PC-3 (cell line): Measurements from ENCODE around the gene FST. TPM values are rescaled to one million over a fixed set of nuclear protein-coding genes. Genes with fewer than 3 reads are reported as not detected.

Experiments used
- ATAC-seq: fragments of 200-7000 bp; cut with Tn5 transposase; 2 replicates; pipeline ENCODE4 v1.9.1; 2020; ENCODE audit warnings: mild to moderate bottlenecking, moderate library complexity
- BruUV-seq: library from RNA; stranded (reverse); fragments of 400-500 nt; replicated peaks from 2 replicates; lab custom pipeline; 2021; lab: Mats Ljungman, UMichigan
- CTCF ChIA-PET: fragments of 300-600 bp; sonication (Branson Sonifier 250); formaldehyde crosslinking; loops from one replicate; lab custom pipeline; 2022; ENCODE audit warnings: antibody characterized with exemption; lab: Charles Lee
- POLR2A ChIA-PET: fragments of 300-600 bp; sonication (Branson Sonifier 250); formaldehyde crosslinking; loops from one replicate; lab custom pipeline; 2022; ENCODE audit warnings: antibody characterized with exemption; ENCODE audit not compliant: unreplicated experiment; lab: Charles Lee
- DNase-seq: peaks from one replicate; pipeline ENCODE4 v3.0.0-alpha.2; 2015
- H2AFZ ChIP-seq: fragments of 300-600 bp; sonication (generic); 2 replicates; pipeline ENCODE4 v1.6.0; 2016; ENCODE audit warnings: antibody characterized with exemption, low read length
- H3F3A ChIP-seq: fragments of 300-600 bp; sonication (generic); one replicate; pipeline ENCODE4 v1.6.0; 2017; ENCODE audit warnings: antibody characterized with exemption, low read length, control low read depth, mild to moderate bottlenecking; ENCODE audit not compliant: unreplicated experiment
- H3K27ac ChIP-seq: fragments of 300-600 bp; sonication (generic); 2 replicates; pipeline ENCODE4 v1.5.1; 2016; ENCODE audit warnings: mild to moderate bottlenecking, low read length
- H3K27me3 ChIP-seq: fragments of 300-600 bp; sonication (generic); 2 replicates; pipeline ENCODE4 v1.6.1; 2016; ENCODE audit warnings: low read length, mixed read lengths
- H3K36me3 ChIP-seq: fragments of 300-600 bp; sonication (generic); 2 replicates; pipeline ENCODE4 v1.6.1; 2016; ENCODE audit warnings: low read depth, mixed run types, low read length, mixed read lengths
- H3K4me1 ChIP-seq: fragments of 300-600 bp; sonication (generic); 2 replicates; pipeline ENCODE4 v1.5.1; 2016; ENCODE audit warnings: low read length; ENCODE audit not compliant: insufficient read depth
- H3K4me2 ChIP-seq: fragments of 300-600 bp; sonication (generic); 2 replicates; pipeline ENCODE4 v1.6.0; 2016; ENCODE audit warnings: low read length
- H3K4me3 ChIP-seq: fragments of 300-600 bp; sonication (generic); 2 replicates; pipeline ENCODE4 v1.5.1; 2016; ENCODE audit warnings: mild to moderate bottlenecking, low read length, mixed read lengths
- H3K79me2 ChIP-seq: fragments of 300-600 bp; sonication (generic); 2 replicates; pipeline ENCODE4 v1.6.1; 2017; ENCODE audit warnings: low read length, mixed read lengths
- H3K9ac ChIP-seq: fragments of 300-600 bp; sonication (generic); 2 replicates; pipeline ENCODE4 v1.6.0; 2016; ENCODE audit warnings: mild to moderate bottlenecking, low read length
- H3K9me2 ChIP-seq: fragments of 300-600 bp; sonication (generic); replicated peaks from 2 replicates; pipeline ENCODE4 v1.6.1; 2016; ENCODE audit warnings: mixed run types, low read length, mixed read lengths
- H3K9me3 ChIP-seq: fragments of 300-600 bp; sonication (generic); 2 replicates; pipeline ENCODE4 v1.6.1; 2016; ENCODE audit warnings: low read length, mixed read lengths
- H4K20me1 ChIP-seq: fragments of 300-600 bp; sonication (generic); 2 replicates; pipeline ENCODE4 v1.6.1; 2016; ENCODE audit warnings: low read length, mixed read lengths
- EZH2 ChIP-seq: fragments of 300-600 bp; sonication (generic); IDR thresholded peaks from one replicate; pipeline ENCODE4 v1.6.1; 2017; ENCODE audit warnings: antibody characterized with exemption, mild to moderate bottlenecking, low read length; ENCODE audit not compliant: unreplicated experiment
- EZH2phosphoT487 ChIP-seq: fragments of 300-600 bp; sonication (generic); IDR thresholded peaks from 2 replicates; pipeline ENCODE4 v1.6.1; 2018; ENCODE audit warnings: mild to moderate bottlenecking, antibody characterized with exemption, low read length, borderline replicate concordance
- intact Hi-C: fragments of 100-400 bp; cut with micrococcal nuclease; formaldehyde crosslinking; loops from 2 replicates; pipeline ENCODE4 v1.9.0; 2023
- total RNA-seq: library from RNA; depleted of rRNA; stranded (reverse); fragments of >200 nt; gene quantifications from 2 replicates; pipeline ENCODE4 v1.2.3, GENCODE V29; 2014
- TF ChIP-seq, protein P1 (sequence below): fragments of 300-600 bp; sonication (generic); conservative IDR thresholded peaks from 2 replicates; pipeline ENCODE4 v1.5.1; 2017; ENCODE audit warnings: antibody characterized with exemption, low read depth, mild to moderate bottlenecking, low read length

FST gene
- total RNA-seq, 1 experiment from 2014 or later = 403 TPM

DNA sequence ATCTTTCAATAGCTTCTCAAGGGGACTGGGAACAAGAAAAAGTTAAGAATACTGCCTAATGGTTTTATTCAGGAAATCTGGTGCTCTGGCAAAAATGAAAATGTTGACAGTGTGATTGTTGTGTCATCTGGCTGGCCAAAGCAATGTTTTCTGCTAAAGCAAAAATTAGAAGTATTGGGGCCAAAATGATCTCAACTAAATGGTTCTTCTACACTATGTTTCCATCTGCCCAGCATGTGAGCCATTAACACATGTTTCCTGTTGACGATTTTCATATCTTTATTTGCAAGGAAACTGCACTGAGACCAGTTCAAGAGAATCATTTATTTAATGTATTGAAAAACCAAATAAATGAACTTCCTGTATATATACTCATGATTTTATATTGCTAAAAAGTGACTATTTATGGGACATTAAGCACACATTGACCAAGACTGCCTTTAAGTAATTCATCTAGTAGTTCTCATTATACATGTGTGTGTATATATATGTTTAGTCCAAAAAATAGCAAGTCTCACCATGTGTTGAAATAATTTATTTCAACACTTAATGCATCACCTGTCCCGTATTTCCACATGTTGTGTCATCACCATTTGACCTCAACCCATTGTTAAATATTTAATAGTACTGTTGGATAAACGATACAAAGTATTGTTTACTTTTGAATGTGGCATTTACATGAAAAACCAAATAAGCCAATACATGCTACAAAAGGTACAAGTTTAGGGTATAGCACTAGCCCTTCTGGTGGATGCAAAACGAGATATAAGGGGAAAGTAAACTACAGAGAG, 7.5 kb upstream of the FST start:
- Histone ChIP-seq H3K4me3 (no peak overlapping the region), H2AFZ (no peak overlapping the region), H3K27me3 (no peaks in the 10 kb centered on the region), H3K4me1 (peaks cover 70% of the 10 kb centered on the region), H3K27ac (0 out of 2 replicates have a peak overlapping the region, but pooled peaks have one; percentile 16), H3F3A (peaks cover 9% of the 10 kb centered on the region), H3K4me2 (no peak overlapping the region), H3K79me2 (no peaks in the 10 kb centered on the region), H3K36me3 (no peaks in the 10 kb centered on the region), H4K20me1 (no peaks in the 10 kb centered on the region), H3K9me2 (no peaks in the 10 kb centered on the region), H3K9ac (no peak overlapping the region), H3K9me3 (no peaks in the 10 kb centered on the region)
- DNase-seq = no peak
- intact Hi-C loops = no loop called here
- no TSS peak for BruUV-seq
- CTCF ChIA-PET = no interaction called here
- POLR2A ChIA-PET = no interaction called here
- TF ChIP-seq EZH2phosphoT487 (no peak), EZH2 (no peak)
- TF ChIP-seq, protein P1, sequence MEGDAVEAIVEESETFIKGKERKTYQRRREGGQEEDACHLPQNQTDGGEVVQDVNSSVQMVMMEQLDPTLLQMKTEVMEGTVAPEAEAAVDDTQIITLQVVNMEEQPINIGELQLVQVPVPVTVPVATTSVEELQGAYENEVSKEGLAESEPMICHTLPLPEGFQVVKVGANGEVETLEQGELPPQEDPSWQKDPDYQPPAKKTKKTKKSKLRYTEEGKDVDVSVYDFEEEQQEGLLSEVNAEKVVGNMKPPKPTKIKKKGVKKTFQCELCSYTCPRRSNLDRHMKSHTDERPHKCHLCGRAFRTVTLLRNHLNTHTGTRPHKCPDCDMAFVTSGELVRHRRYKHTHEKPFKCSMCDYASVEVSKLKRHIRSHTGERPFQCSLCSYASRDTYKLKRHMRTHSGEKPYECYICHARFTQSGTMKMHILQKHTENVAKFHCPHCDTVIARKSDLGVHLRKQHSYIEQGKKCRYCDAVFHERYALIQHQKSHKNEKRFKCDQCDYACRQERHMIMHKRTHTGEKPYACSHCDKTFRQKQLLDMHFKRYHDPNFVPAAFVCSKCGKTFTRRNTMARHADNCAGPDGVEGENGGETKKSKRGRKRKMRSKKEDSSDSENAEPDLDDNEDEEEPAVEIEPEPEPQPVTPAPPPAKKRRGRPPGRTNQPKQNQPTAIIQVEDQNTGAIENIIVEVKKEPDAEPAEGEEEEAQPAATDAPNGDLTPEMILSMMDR = no peak
- no peak for ATAC-seq

DNA sequence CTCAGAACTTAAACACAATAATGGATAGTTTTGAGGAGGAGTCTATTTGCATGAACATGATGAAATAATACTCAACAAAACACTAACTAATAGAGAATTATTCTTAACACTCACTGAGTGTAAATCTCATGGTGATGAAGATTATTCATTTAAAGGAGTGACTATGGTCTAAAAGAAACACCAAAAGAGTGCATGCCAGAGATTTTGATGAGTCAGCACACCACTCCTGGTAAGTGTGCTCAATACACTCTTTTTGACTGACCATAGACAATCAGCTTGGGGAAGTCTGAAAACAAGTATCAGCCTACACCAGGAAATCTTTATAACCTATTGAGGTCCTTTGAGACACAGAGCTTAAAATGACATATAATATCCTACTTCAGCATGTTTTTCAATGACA, 6.8 kb upstream of the FST start:
- H3F3A ChIP-seq = peaks cover 9% of the 10 kb centered on the region
- H3K27ac ChIP-seq = no peak overlapping the region
- POLR2A ChIA-PET = no interaction called here
- CTCF ChIA-PET = no interaction called here
- intact Hi-C loops = no loop called here
- H3K9me2 ChIP-seq = no peaks in the 10 kb centered on the region
- H3K9me3 ChIP-seq = no peaks in the 10 kb centered on the region
- no peak overlapping the region for H3K4me2 ChIP-seq
- peaks cover 74% of the 10 kb centered on the region for H3K4me1 ChIP-seq
- H3K4me3 ChIP-seq = no peak overlapping the region
- H2AFZ ChIP-seq = no peak overlapping the region
- ATAC-seq (no peak), DNase-seq (no peak)
- no peaks in the 10 kb centered on the region for H3K27me3 ChIP-seq
- H3K36me3 ChIP-seq = no peaks in the 10 kb centered on the region
- no peak overlapping the region for H3K9ac ChIP-seq
- H4K20me1 ChIP-seq = no peaks in the 10 kb centered on the region
- no TSS peak for BruUV-seq
- H3K79me2 ChIP-seq = no peaks in the 10 kb centered on the region
- TF ChIP-seq EZH2phosphoT487 (no peak), EZH2 (no peak)
- TF ChIP-seq, protein P1 = no peak

DNA sequence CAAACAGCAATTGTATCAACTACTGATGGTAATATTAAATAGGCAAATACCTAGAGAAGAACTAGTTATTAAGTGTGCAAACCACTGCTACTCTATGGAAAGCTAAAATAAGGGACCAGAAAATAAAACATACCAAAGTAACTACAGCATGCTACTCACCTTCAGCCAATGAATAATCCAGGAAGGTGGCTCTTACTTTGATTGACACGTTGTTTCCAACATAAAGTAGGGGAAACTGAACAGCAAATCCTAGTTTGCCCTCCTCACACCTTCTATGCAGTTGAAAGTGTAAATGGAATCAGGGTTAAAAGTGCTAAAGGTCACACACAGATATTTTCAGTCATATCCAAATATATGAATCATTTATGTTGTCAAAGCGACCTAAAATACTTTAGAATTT, 5.1 kb upstream of the FST start:
- no peak for TF ChIP-seq EZH2
- TF ChIP-seq, protein P1 = no peak
- TF ChIP-seq EZH2phosphoT487 = no peak
- Histone ChIP-seq H3K9ac (no peak overlapping the region), H3K4me1 (peaks cover 58% of the 10 kb centered on the region), H3K4me2 (no peak overlapping the region), H3K27ac (no peak overlapping the region), H2AFZ (no peak overlapping the region), H3K27me3 (no peaks in the 10 kb centered on the region), H3K4me3 (no peak overlapping the region), H3K9me3 (no peaks in the 10 kb centered on the region), H3K9me2 (no peaks in the 10 kb centered on the region), H3K36me3 (no peaks in the 10 kb centered on the region), H3F3A (peaks cover under 1% of the 10 kb centered on the region), H3K79me2 (peaks cover 8% of the 10 kb centered on the region; the same call in 1 of the 2 replicates), H4K20me1 (no peaks in the 10 kb centered on the region)
- intact Hi-C loops = loop anchor here (5.0 kb wide), 2 partner anchors 127 to 742 kb away; no protein-coding TSS in a partner anchor
- ChIA-PET POLR2A (no interaction called here), CTCF (no interaction called here)
- BruUV-seq = no TSS peak
- no peak for DNase-seq
- no peak for ATAC-seq
